H9 (cell line): Measurements from ENCODE around the gene USP43. TPM values are rescaled to one million over a fixed set of nuclear protein-coding genes. Genes with fewer than 3 reads are reported as not detected.

ENCODE experiments used
- DNase-seq: peaks from one replicate; pipeline ENCODE4 v3.0.0-alpha.2; 2017
- H2AFZ ChIP-seq: one replicate; pipeline ENCODE4 v1.6.1; 2013; ENCODE audit warnings: mild to moderate bottlenecking, low read length, control low read depth, moderate library complexity
- H2AK5ac ChIP-seq: 2 replicates; pipeline ENCODE4 v1.6.1; 2013; ENCODE audit warnings: low read length, control low read depth, mixed read lengths; ENCODE audit not compliant: insufficient read length
- H2BK120ac ChIP-seq: one replicate; pipeline ENCODE4 v1.6.1; 2013; ENCODE audit warnings: low read depth, mild to moderate bottlenecking, low read length, control low read depth, inconsistent platforms; ENCODE audit not compliant: poor library complexity, severe bottlenecking
- H2BK12ac ChIP-seq: 2 replicates; pipeline ENCODE4 v1.6.1; 2013; ENCODE audit warnings: low read length, control low read depth, mixed read lengths, low read depth; ENCODE audit not compliant: insufficient read length
- H2BK15ac ChIP-seq: 2 replicates; pipeline ENCODE4 v1.6.1; 2013; ENCODE audit warnings: low read depth, low read length, control low read depth
- H2BK20ac ChIP-seq: one replicate; pipeline ENCODE4 v1.6.1; 2013; ENCODE audit warnings: low read depth, mild to moderate bottlenecking, low read length, control low read depth, inconsistent platforms; ENCODE audit not compliant: poor library complexity, severe bottlenecking
- H2BK5ac ChIP-seq: 2 replicates; pipeline ENCODE4 v1.6.1; 2013; ENCODE audit warnings: low read length, control low read depth, mixed read lengths; ENCODE audit not compliant: insufficient read length
- H3K14ac ChIP-seq: 2 replicates; pipeline ENCODE4 v1.6.1; 2013; ENCODE audit warnings: low read length, control low read depth; ENCODE audit not compliant: insufficient read depth
- H3K18ac ChIP-seq: 2 replicates; pipeline ENCODE4 v1.6.1; 2013; ENCODE audit warnings: low read depth, mild to moderate bottlenecking, mixed read lengths, low read length, control low read depth; ENCODE audit not compliant: insufficient read length
- H3K23ac ChIP-seq: 2 replicates; pipeline ENCODE4 v1.6.1; 2013; ENCODE audit warnings: low read length, control low read depth, mixed read lengths, low read depth; ENCODE audit not compliant: insufficient read length
- H3K23me2 ChIP-seq: 2 replicates; pipeline ENCODE4 v1.6.1; 2013; ENCODE audit warnings: low read depth, mild to moderate bottlenecking, mixed read lengths, low read length, control low read depth; ENCODE audit not compliant: insufficient read length, poor library complexity, severe bottlenecking
- H3K27ac ChIP-seq: 2 replicates; pipeline ENCODE4 v1.5.1; 2013; ENCODE audit warnings: low read length, control low read depth, mixed read lengths, low read depth; ENCODE audit not compliant: insufficient read length
- H3K27me3 ChIP-seq: 2 replicates; pipeline ENCODE4 v1.6.1; 2013; ENCODE audit warnings: low read length, control low read depth, inconsistent platforms; ENCODE audit not compliant: insufficient read depth
- H3K4ac ChIP-seq: 2 replicates; pipeline ENCODE4 v1.6.1; 2013; ENCODE audit warnings: low read depth, mild to moderate bottlenecking, control low read depth, inconsistent platforms, low read length, moderate library complexity
- H3K4me1 ChIP-seq: 2 replicates; pipeline ENCODE4 v1.6.1; 2013; ENCODE audit warnings: low read length, control low read depth, inconsistent platforms; ENCODE audit not compliant: insufficient read depth
- H3K4me2 ChIP-seq: 2 replicates; pipeline ENCODE4 v1.6.1; 2013; ENCODE audit warnings: low read length, control low read depth, mixed read lengths; ENCODE audit not compliant: insufficient read length, insufficient read depth
- H3K56ac ChIP-seq: 2 replicates; pipeline ENCODE4 v1.6.1; 2013; ENCODE audit warnings: low read depth, mild to moderate bottlenecking, mixed read lengths, low read length, control low read depth; ENCODE audit not compliant: insufficient read length
- H3K79me1 ChIP-seq: 2 replicates; pipeline ENCODE4 v1.6.1; 2013; ENCODE audit warnings: low read depth, mild to moderate bottlenecking, moderate library complexity, low read length, control low read depth, inconsistent platforms; ENCODE audit not compliant: insufficient read depth, poor library complexity, severe bottlenecking
- H3K79me2 ChIP-seq: 2 replicates; pipeline ENCODE4 v1.6.1; 2013; ENCODE audit warnings: low read length, control low read depth, inconsistent platforms; ENCODE audit not compliant: insufficient read depth
- H3K9ac ChIP-seq: 2 replicates; pipeline ENCODE4 v1.6.1; 2013; ENCODE audit warnings: low read length, control low read depth, mixed read lengths; ENCODE audit not compliant: insufficient read length; ENCODE audit errors: extremely low read depth
- H3K9me3 ChIP-seq: one replicate; pipeline ENCODE4 v1.6.1; 2013; ENCODE audit warnings: low read depth, low read length, inconsistent platforms; ENCODE audit not compliant: control insufficient read depth
- H3T11ph ChIP-seq: one replicate; pipeline ENCODE4 v1.6.1; 2013; ENCODE audit warnings: mild to moderate bottlenecking, low read length, control low read depth, inconsistent platforms
- H4K20me1 ChIP-seq: one replicate; pipeline ENCODE4 v1.6.1; 2013; ENCODE audit not compliant: control insufficient read depth, insufficient read length, insufficient read depth
- H4K5ac ChIP-seq: 2 replicates; pipeline ENCODE4 v1.6.1; 2013; ENCODE audit warnings: low read depth, mild to moderate bottlenecking, mixed read lengths, low read length, control low read depth; ENCODE audit not compliant: insufficient read length
- H4K8ac ChIP-seq: replicated peaks from 2 replicates; pipeline ENCODE4 v1.6.1; 2013; ENCODE audit warnings: low read length, control low read depth, mixed read lengths, low read depth; ENCODE audit not compliant: insufficient read length
- H4K91ac ChIP-seq: 2 replicates; pipeline ENCODE4 v1.6.1; 2013; ENCODE audit warnings: low read depth, mild to moderate bottlenecking, moderate library complexity, mixed read lengths, low read length, control low read depth; ENCODE audit not compliant: insufficient read length
- H3K27ac Mint-ChIP-seq, 3 experiments: 2 replicates in 2 of 3; 3 replicates in 1 of 3; pipeline ENCODE4 v1.8.0; 2020 to 2021; ENCODE audit warnings: mixed read lengths in 3 of 3, mild to moderate bottlenecking in 1 of 3, moderate library complexity in 1 of 3
- H3K27me3 Mint-ChIP-seq: 2 replicates; pipeline ENCODE4 v1.8.0; 2021; ENCODE audit warnings: low read depth, mild to moderate bottlenecking, moderate library complexity, mixed read lengths
- H3K36me3 Mint-ChIP-seq, 3 experiments: 2 replicates in 2 of 3; 3 replicates in 1 of 3; pipeline ENCODE4 v1.8.0; 2020 to 2021; ENCODE audit warnings: low read depth in 3 of 3, mixed read lengths in 3 of 3; ENCODE audit not compliant: insufficient read depth in 1 of 3
- H3K4me1 Mint-ChIP-seq, 2 experiments: 2 replicates each; pipeline ENCODE4 v1.8.0; 2020; ENCODE audit warnings: mixed read lengths in 2 of 2
- H3K4me3 Mint-ChIP-seq, 2 experiments: 2 replicates in 1 of 2; 3 replicates in 1 of 2; pipeline ENCODE4 v1.8.0; 2020 to 2021; ENCODE audit warnings: mild to moderate bottlenecking in 2 of 2, mixed read lengths in 2 of 2, moderate library complexity in 1 of 2
- H3K9me3 Mint-ChIP-seq, 2 experiments: 2 replicates in 1 of 2; 3 replicates in 1 of 2; pipeline ENCODE4 v1.8.0; 2020; ENCODE audit warnings: mild to moderate bottlenecking in 2 of 2, mixed read lengths in 2 of 2, moderate library complexity in 1 of 2
- CTCF ChIP-seq: fragments of 200-600 bp; sonication (generic); conservative IDR thresholded peaks from 3 replicates; pipeline ENCODE4 v1.8.0; 2021; ENCODE audit warnings: antibody characterized with exemption, mild to moderate bottlenecking
- WGBS: extraction: QIAGEN DNeasy Blood & Tissue Kit; methylation state at CpG from one replicate; pipeline ENCODE4 v1.1.7; 2013; ENCODE audit warnings: missing lambda C conversion rate, low lambda C conversion rate, mixed read lengths; ENCODE audit not compliant: insufficient read length; ENCODE audit errors: extremely low coverage; 5-methylcytosine and 5-hydroxymethylcytosine counted together
- total RNA-seq: library from RNA; stranded (reverse); gene quantifications from 2 replicates; pipeline ENCODE4 v1.2.1, GENCODE V29; 2021

Gene USP43
- total RNA-seq, 1 experiment from 2014 or later, result 5.2 TPM

- no peaks in the 10 kb centered on the region for H3K79me2 ChIP-seq
- H2AK5ac ChIP-seq, result no peak overlapping the region
- H2BK120ac ChIP-seq, result no peak overlapping the region
- no peak overlapping the region for H3K18ac ChIP-seq
- H3K56ac ChIP-seq, result no peak overlapping the region
- no peak overlapping the region for H4K8ac ChIP-seq
- Mint-ChIP-seq H3K4me3 (no peak overlapping the region), H3K27me3 (no peaks in the 10 kb centered on the region; the same call in 1 of the 2 replicates), H3K27ac (peak overlapping the region in 1 of 3 experiments; percentile 30; a peak in 2 of 7 replicates), H3K4me1 (peaks cover 6 to 12% of the 10 kb centered on the region in 2 experiments), H3K36me3 (peaks cover 16 to 38% (median 28%) of the 10 kb centered on the region in 3 experiments), H3K9me3 (peaks cover 5 to 6% of the 10 kb centered on the region in 2 experiments; a peak in 4 of 5 replicates)
- no peak overlapping the region for H3K27ac ChIP-seq
- H3K27me3 ChIP-seq, result no peaks in the 10 kb centered on the region
- no peak overlapping the region for H2AFZ ChIP-seq
- H3K14ac ChIP-seq, result no peak overlapping the region
- no CpG with 5 or more reads among the region's 5 CpGs for WGBS
- H4K91ac ChIP-seq, result no peak overlapping the region
- no peak overlapping the region for H2BK15ac ChIP-seq
- DNase-seq, result no peak
- H4K20me1 ChIP-seq, result no peaks in the 10 kb centered on the region
- H3K4me1 ChIP-seq, result peaks cover 7% of the 10 kb centered on the region
- H3K4me2 ChIP-seq, result no peak overlapping the region
- no peak overlapping the region for H2BK20ac ChIP-seq
- TF ChIP-seq CTCF, result no peak
- H3T11ph ChIP-seq, result no peak overlapping the region
- no peak overlapping the region for H2BK12ac ChIP-seq
- no peaks in the 10 kb centered on the region for H3K23me2 ChIP-seq
- H3K79me1 ChIP-seq, result no peaks in the 10 kb centered on the region
- no peak overlapping the region for H3K4ac ChIP-seq
- no peak overlapping the region for H3K9ac ChIP-seq
- no peak overlapping the region for H3K23ac ChIP-seq
- no peak overlapping the region for H2BK5ac ChIP-seq
- H3K9me3 ChIP-seq, result no peaks in the 10 kb centered on the region
- no peak overlapping the region for H4K5ac ChIP-seq
Observed at GRCh38 chr17:9666461-9667050, 21.2 kb downstream of the USP43 start.
